Stimulated activated CD4-positive, alpha-beta T cell treated with anti-CD3 and anti-CD28 coated beads, Interleukin-12 subunit alpha, Interleukin-12 subunit beta, amount 100 ng/mL, for 48 hours (primary cell): Measurements from ENCODE around the gene SUMF1.

Experiments used
- DNase-seq, 3 donors: peaks; one replicate each; pipeline ENCODE4 v3.0.0-alpha.2; 2020; ENCODE audit warnings: low read depth in 2 of 3, low spot score in 1 of 3

SUMF1 gene

GRCh38 chr3:4497843-4498324 lies 30.8 kb upstream of the SUMF1 start:
- DNase-seq: no peak

GRCh38 chr3:4497005-4497692 lies 30.1 kb upstream of the SUMF1 start:
- no peak for DNase-seq

- no peak for DNase-seq
These were observed 29.0 kb upstream of the SUMF1 start for GRCh38 chr3:4496087-4496452.

- no peak for DNase-seq
These were observed 28.4 kb upstream of the SUMF1 start for GRCh38 chr3:4495294-4496086.

- DNase-seq: no peak
These were observed 27.8 kb upstream of the SUMF1 start for GRCh38 chr3:4494895-4495264.

GRCh38 chr3:4493941-4494894 lies 27.1 kb upstream of the SUMF1 start:
- DNase-seq: no peak

- DNase-seq: peak; percentile 96 to 99 (median 97)
These were observed 26.2 kb upstream of the SUMF1 start, which contains the start of gene ITPR1 for GRCh38 chr3:4493014-4493940. Gene ITPR1, plus strand, starts transcription at chr3:4493348. Its CDS starts 23,144 bp downstream, at chr3:4516492.

- peak in 1 of 3 donors; percentile 20 for DNase-seq
These were observed 25.3 kb upstream of the SUMF1 start for GRCh38 chr3:4492208-4493013.

- no peak for DNase-seq
These were observed 24.8 kb upstream of the SUMF1 start for GRCh38 chr3:4491855-4492207.

GRCh38 chr3:4478261-4478660 lies 11.2 kb upstream of the SUMF1 start:
- no peak for DNase-seq

- DNase-seq: no peak
These were observed 9.4 kb upstream of the SUMF1 start for GRCh38 chr3:4476496-4476895.

- no peak for DNase-seq
These were observed 8.7 kb upstream of the SUMF1 start for GRCh38 chr3:4475804-4476203.

GRCh38 chr3:4474683-4475490 lies 7.8 kb upstream of the SUMF1 start:
- peak in 2 of 3 donors; percentile 12 to 44 for DNase-seq

- DNase-seq: no peak
These were observed 5.7 kb upstream of the SUMF1 start for GRCh38 chr3:4472766-4473165.

- DNase-seq: no peak
These were observed 5.2 kb upstream of the SUMF1 start for GRCh38 chr3:4472312-4472711.

GRCh38 chr3:4471907-4472306 lies 4.8 kb upstream of the SUMF1 start:
- no peak for DNase-seq

GRCh38 chr3:4467522-4467867 lies 426 bp upstream of the SUMF1 start:
- no peak for DNase-seq

- DNase-seq: no peak
These were observed 2.5 kb downstream of the SUMF1 start for GRCh38 chr3:4464576-4464975.
